Mesodermal cell (in vitro differentiated cells): Measurements from ENCODE around the gene WNT5B.
"Not testable (repeated sequence)": the region's sequence is repeated elsewhere in the genome, so short reads cannot be mapped to it uniquely, and the experiment has no call there.

Experiments
- H3K27ac ChIP-seq: 2 replicates; pipeline ENCODE4 v1.7.0; 2013; ENCODE audit warnings: mild to moderate bottlenecking, low read depth, low read length, moderate library complexity; ENCODE audit not compliant: severe bottlenecking
- H3K36me3 ChIP-seq: 2 replicates; pipeline ENCODE4 v1.7.1; 2013; ENCODE audit warnings: mild to moderate bottlenecking, low read length, moderate library complexity; ENCODE audit not compliant: control insufficient read depth, insufficient read depth
- H3K4me1 ChIP-seq: one replicate; pipeline ENCODE4 v1.7.1; 2013; ENCODE audit warnings: mild to moderate bottlenecking, low read length; ENCODE audit not compliant: insufficient read depth, control insufficient read depth, poor library complexity, severe bottlenecking
- H3K4me3 ChIP-seq: 2 replicates; pipeline ENCODE4 v1.7.0; 2013; ENCODE audit warnings: low read length, control low read depth, mild to moderate bottlenecking; ENCODE audit not compliant: insufficient read depth, poor library complexity, severe bottlenecking; ENCODE audit errors: extremely low read depth
- H3K9me3 ChIP-seq: 2 replicates; pipeline ENCODE4 v1.7.1; 2013; ENCODE audit warnings: mild to moderate bottlenecking, low read length, moderate library complexity; ENCODE audit not compliant: control insufficient read depth
- WGBS, 2 experiments: methylation state at CpG; one replicate each; pipeline ENCODE4 v1.1.5; 2013; ENCODE audit warnings: missing lambda C conversion rate in 2 of 2; ENCODE audit not compliant: insufficient coverage in 2 of 2; 5-methylcytosine and 5-hydroxymethylcytosine counted together

Gene WNT5B

DNA sequence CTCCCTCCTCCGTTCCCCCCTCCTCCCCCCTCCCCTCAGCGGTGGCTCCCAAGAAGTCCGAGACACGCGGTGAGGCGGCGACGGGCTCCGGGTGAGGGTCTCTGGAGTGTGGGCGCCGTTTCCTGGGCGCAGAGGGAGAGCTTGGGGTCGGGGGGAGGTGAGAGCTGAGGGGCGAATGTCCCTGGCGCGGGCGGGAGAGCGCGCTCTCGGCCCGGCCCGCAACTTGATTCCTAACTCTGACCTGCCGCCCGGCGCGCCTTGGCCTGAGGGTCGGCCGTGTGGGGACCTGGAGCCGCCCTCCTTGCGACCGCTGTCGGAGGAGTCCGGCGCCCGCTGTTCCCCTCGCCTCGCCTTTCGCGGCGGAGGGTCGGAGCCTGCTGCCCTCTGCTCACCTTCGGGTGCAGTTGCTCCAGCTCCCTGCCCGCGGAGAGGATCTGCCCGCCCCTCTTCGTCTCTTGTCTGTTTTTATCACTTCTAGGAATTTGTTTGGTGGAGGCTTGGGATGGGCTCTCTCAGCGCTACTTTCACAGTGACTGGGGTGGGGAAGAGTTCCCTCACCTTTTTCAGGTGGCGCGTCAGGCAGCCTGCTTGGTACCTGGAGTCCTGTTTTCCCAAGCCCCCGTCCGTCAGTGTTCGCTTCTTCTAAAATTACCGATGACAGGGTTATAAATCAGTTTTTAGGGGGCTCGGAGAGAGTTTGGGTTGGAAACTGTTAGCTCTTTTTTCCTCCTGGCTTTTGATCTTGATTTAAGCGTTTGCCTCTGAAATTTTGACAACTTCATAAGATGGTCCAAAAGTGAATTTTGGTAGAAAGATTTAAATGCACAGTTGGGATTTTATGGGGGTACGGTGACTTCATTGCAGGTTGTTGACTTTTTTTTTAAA lies 62.3 kb downstream of the WNT5B start:
- WGBS, 2 experiments: 0 to 1% methylated on average over 33 to 39 of the region's 56 CpGs
- H3K4me1 ChIP-seq: peaks cover 8% of the 10 kb centered on the region

DNA sequence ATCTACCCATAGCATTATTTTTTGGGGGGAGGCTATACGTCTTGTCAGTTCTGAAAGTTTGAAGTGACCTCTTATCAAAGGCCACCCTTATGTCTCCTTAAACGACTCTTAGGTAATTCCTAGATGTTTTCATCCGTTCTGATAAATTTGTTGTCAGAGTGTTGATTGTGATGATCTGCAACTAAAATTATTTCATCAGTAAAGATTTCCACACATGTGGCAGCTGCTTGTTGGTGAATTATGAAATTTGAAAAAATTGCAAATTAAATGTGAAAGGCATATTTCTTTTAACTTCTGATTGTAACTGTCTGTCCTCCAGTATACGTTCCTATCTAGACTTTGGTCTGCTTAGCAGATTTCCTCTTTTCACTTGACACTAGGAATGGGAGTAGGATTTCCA lies 63.2 kb downstream of the WNT5B start:
- no CpG with 5 or more reads among the region's 4 CpGs for WGBS, 2 experiments
- H3K4me1 ChIP-seq: peaks cover 8% of the 10 kb centered on the region
- peaks cover 16% of the 10 kb centered on the region for H3K36me3 ChIP-seq
- no peak overlapping the region for H3K27ac ChIP-seq
- peak overlapping the region; percentile 86 for H3K4me3 ChIP-seq
- H3K9me3 ChIP-seq: no peaks in the 10 kb centered on the region

More for the DNA sequence above, 62.3 kb downstream of the WNT5B start:
- H3K4me3 ChIP-seq: peak overlapping the region; percentile 86
- peaks cover 16% of the 10 kb centered on the region for H3K36me3 ChIP-seq
- peak overlapping the region; percentile 98 for H3K27ac ChIP-seq
- no peaks in the 10 kb centered on the region for H3K9me3 ChIP-seq

DNA sequence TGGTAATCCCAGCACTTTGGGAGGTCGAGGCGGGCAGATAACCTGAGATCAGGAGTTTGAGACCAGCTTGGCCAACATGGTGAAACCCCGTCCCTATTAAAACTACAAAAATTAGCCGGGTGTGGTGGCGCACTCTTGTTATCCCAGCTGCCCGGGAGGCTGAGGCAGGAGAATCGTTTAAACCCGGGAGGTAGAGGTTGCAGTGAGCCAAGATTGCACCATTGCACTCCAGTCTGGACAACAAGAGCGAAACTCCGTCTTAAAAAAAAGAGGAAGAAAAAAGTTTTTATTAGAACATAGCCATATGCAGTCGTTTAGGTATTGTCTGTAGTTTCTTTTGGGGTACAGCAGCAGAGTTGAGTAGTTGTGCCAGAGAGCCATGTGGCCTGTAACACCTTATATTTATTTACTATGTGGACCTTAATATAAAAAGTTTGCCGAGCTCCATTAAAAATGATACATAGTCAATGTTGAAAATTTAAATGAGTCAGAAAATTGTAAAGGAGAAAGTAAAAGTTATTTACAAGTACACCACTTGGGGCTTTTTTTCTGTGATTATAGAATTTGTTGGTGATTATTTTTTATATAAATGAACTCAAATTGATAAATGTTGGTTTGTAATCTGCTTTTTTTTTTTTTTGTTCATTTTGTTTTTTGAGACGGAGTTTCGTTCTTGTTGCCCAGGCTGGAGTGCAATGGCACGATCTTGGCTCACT lies 64.0 kb downstream of the WNT5B start:
- no peak overlapping the region for H3K4me3 ChIP-seq
- H3K27ac ChIP-seq: no peak overlapping the region
- 95 to 96% methylated on average over 12 to 13 of the region's 15 CpGs for WGBS, 2 experiments
- no peaks in the 10 kb centered on the region for H3K9me3 ChIP-seq
- peaks cover 16% of the 10 kb centered on the region for H3K36me3 ChIP-seq
- H3K4me1 ChIP-seq: peaks cover 8% of the 10 kb centered on the region

DNA sequence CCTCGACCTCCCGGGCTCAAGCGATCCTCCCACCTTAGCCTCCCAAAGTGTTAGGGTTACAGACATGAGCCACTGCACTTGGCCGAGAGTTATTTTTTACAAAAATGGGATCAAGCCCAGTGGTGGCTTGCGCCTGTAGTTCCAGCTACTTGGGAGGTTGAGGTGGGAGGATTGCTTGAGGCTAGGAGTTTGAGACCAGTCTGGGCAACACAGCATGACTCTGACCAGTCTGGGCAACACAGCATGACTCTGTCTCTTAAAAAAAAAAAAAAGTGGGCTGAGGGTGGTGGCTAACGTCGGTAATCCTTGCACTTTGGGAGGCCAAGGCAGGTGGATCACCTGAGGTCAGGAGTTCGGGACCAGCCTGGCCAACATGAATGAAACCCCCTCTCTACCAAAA lies 66.1 kb downstream of the WNT5B start:
- WGBS, 2 experiments: 92 to 97% methylated on average over 4 to 5 of the region's 8 CpGs
- not testable (repeated sequence) for H3K4me3 ChIP-seq, H3K27ac ChIP-seq, H3K4me1 ChIP-seq, H3K9me3 ChIP-seq
- H3K36me3 ChIP-seq: peaks cover 22% of the 10 kb centered on the region

DNA sequence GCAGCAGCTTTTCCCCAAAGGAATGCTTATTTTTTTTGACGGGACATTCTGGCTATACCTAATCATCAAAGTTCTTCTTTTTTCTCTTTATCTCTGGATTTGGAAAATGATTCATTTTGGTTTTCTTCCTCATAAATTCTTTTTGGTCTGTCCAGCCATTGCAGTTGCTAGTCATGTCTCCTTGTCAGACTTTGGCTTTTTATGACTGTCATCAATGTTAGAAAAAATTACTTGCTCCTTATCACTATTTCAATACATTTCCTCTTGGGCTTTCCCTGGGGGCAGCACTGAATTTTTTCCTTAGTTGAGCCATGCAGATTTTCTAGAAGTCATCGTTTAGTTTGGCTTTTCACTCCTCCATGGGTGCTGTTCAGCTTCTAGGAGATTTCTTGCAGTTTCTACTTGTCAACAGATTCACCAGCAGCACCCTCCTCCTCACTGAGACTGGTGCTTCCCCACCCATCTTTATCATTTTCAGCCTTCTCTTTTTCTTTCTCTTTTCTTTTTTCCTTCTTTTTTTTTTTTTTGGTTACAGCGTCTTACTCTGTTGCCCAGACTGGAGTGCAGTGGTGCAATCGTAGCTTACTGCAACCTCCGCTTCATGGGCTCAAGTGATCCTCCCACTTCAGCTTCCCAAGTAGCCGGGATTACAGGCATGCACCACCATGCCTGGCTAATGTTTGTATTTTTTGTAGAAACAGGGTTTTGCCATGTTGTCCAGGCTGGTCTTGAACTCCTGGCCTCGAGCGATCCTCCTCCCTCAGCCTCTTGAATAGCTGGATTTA lies 67.0 kb downstream of the WNT5B start:
- Histone ChIP-seq H3K27ac (no peak overlapping the region), H3K4me1 (peaks cover 8% of the 10 kb centered on the region), H3K9me3 (no peaks in the 10 kb centered on the region), H3K36me3 (peaks cover 22% of the 10 kb centered on the region), H3K4me3 (no peak overlapping the region)
- 94 to 95% methylated on average over 6 of the region's 8 CpGs for WGBS, 2 experiments

DNA sequence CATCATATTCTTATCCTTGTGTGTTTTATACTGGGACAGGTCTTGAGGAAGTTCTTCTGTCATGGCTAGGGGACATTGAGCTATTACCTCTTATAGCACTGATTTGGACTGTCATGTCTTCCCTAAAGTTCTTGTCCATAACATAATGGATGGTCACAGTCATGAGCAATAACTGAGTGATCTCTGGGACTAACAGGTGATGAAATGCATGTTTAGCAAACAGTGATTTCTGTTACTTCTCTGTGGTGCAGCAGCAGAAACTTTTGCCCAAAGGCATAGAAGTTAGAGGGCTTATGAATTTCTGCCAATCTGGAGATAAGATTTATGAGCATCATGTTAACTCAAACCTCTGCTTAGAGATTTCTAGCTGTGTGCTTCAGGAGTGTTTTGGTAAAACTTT lies 67.8 kb downstream of the WNT5B start:
- no peak overlapping the region for H3K27ac ChIP-seq

More for the DNA sequence above, 67.8 kb downstream of the WNT5B start:
- Histone ChIP-seq H3K36me3 (peaks cover 22% of the 10 kb centered on the region), H3K4me3 (no peak overlapping the region), H3K4me1 (peaks cover 8% of the 10 kb centered on the region), H3K9me3 (no peaks in the 10 kb centered on the region)
